SKM-1 treated with dmso at 0.1 percent for 144 hours (cell line): ENCODE measurements around the gene PURA.
A peak's percentile ranks its signal among the peaks of the same experiment; 100 is the strongest.

Experiments
- DNase-seq: peaks from one replicate; lab custom pipeline; 2025; ENCODE audit not compliant: unreplicated experiment; lab: John Stamatoyannopoulos, UW

Gene PURA

DNA sequence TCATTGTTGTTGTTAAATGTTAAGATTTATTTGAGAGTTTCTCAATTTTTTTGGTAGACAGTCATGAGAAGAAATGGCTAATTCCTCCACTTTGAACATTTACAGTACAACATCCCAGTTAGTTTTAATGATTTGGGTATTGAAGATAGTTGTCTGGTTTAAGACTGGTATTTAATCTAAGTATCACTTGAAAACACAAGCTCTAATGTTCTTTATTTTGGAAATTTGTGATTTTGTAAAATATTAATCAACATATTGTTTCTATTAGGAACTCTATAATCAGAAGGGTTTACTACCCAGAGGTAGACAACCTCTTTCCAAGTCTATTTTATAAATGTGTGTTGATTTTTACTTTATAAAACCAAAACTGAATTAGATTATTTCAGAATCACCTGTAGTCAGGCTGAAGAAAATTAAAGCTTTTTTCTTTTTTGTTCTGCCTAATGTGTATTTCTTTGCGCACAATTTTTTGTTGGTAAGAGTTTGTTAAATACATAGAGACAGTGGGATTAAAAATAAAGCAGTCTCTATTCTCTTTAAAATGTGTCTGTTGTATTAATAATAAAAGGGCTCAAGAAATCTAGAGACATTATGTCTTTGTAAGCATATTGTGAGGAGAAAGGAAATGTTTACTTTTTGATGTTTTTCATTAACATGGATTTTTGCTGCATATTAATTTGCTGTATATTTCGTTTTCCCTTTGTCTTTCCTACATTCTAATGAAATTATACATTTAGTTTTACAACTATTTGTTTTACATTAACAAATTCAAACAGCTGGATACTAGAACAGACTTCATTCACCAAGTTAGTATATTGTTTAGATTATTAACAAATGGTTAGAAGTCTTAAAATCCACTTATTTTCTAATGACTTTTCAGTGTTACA is 3.9 kb upstream of the PURA start:
- no peak for DNase-seq

DNA sequence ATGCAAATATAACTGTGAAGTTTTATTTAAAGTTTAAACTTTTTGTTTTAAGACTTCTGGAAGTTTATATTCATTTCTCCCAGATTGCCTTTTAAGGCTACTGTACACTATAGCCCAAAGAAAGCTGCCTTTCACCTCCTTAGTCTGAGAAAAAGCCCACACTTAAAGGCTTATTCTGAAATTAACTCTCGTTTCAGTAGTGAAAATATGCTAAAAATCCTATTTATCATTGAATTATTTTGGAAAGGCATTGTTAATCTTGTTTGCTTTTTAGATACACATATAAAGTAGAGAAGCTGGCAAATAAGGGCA is 3.3 kb upstream of the PURA start:
- no peak for DNase-seq

DNA sequence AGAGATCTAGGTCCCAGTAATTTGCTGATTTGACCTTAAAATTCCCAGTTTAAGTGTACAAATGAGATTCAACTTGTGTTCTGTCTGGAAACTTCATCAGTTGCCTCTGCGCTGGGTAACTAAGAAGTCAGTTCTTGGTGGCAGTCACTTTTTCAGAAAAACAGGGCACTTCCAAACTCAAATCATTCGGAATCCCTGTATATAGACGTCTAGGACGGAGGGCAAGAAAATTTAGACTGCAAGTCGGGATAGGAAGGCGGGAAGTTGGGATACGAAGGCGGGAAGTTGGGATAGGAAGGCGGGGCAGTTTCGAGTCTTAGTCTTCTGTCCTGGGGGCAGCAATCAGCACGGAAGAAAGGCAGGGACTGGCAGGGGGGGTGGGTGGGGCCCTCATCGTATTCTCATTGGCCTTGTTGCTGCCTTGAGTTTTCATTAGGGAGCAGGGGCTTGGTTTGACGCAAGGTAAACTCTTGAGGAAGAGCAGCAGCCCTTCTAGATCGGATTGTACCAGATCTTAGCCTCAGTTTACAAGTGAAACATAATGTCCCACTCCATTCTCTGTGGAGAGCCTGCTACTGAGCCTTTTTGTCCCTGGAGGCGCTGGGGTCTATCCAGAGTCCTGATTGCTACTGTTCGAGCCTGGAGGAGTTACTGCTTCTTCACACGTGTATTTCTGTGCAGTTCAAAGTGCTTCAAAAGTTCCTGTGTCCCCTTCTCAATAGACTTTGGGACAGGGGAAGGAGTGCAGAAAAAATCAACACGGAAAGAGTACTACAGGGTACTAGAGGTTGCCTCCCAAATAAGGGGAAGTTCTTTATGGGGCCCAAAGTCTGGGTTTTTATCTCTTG is 2.7 kb upstream of the PURA start:
- DNase-seq = no peak

- no peak for DNase-seq
These were observed 1.9 kb upstream of the PURA start for GRCh38 chr5:140111859-140112551.

DNA sequence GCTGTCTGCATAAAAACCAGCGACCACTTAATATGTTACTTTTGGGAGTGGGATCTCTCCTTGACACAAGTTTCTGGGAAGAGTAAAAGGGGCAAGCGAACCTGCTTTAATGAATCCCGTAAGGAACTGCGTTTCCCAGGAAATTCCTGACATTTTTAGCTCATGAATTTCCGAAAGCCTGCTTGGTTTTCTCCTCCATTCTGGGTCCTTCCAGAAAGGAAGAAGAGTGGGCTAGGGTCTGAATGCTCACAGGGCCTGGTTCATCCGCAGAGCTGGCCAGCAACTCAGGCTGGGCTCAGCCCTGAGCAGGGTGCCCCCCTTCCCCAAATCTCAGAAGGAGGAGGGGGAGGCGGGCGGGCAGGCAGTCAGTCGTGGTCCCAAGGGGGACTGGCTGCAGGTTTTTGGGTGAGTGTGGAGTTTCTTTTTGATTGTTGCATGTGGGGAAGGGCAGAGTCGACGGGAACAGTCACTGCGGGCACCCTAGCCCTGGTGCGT is 1.2 kb upstream of the PURA start:
- no peak for DNase-seq

GRCh38 chr5:140113180-140113698 is 670 bp upstream of the PURA start:
- no peak for DNase-seq

- DNase-seq = peak; percentile 38
These were observed 654 bp downstream of the PURA start for GRCh38 chr5:140114341-140115185.

DNA sequence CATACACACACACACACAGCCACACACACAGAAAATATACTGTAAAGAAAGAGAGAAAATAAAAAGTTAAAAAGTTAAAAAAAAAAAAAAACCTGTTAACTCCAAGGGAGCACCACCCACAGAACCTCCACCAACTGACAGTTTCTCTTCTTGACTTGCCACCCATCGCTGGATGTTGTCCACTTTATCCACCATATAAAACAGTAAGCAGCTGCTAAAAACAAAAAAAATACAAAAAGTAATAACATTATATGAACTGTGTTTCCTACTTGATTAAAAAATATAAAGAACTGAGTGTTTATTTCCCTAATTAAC is 1.2 kb downstream of the PURA start:
- no peak for DNase-seq

DNA sequence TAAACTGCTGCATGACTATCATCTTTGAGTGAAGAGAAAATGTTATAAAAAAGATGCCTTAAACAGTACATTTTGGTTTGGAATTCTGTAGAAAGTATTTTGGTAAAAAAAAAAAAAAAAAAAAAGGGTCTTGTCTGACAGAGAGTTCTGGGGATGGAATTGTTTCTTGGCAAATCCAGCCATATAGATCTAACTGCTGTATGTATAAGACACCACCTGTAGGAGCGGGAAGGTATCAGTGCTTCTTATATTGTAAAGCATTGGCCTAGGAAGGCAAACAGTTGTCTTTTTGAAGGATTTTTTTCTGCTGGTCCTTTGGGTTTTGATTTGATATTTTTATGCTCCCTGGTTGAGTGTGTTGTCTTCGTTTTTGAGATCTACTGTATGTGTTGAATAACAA is 2.8 kb downstream of the PURA start:
- DNase-seq = no peak

GRCh38 chr5:140117523-140117922 is 3.6 kb downstream of the PURA start:
- DNase-seq = no peak

GRCh38 chr5:140118302-140118936 is 4.5 kb downstream of the PURA start:
- no peak for DNase-seq

DNA sequence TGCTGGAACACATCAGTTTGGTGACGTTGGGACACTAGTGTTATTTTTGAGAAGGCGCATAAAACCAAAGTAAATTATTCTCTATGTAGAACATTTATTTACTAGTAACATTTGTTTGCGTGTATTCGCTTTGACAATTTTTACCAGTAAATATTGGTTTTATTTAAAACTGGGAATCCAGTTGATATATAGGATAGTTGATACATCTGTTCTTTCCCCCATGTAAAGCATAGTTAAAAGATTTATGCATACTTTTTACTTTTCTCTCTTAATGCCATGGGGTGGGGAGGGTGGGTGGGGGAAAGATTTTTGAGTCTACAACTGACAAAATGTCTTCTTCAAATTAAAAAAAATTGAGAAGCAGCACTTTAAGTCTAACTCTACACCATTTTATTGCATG is 11.7 kb downstream of the PURA start, which contains the start of gene IGIP:
Gene IGIP (plus strand): TSS at position 301 of the 400 bp plus-strand sequence. CDS start 2,540 bp downstream, outside the sequence.
- no peak for DNase-seq

- no peak for DNase-seq
These were observed 12.6 kb downstream of the PURA start for GRCh38 chr5:140126315-140127012.

GRCh38 chr5:140128376-140128775 is 14.5 kb downstream of the PURA start:
- DNase-seq = no peak

- no peak for DNase-seq
These were observed 17.2 kb downstream of the PURA start for GRCh38 chr5:140130949-140131733.

GRCh38 chr5:140131967-140132409 is 18.1 kb downstream of the PURA start:
- DNase-seq = peak; percentile 47

GRCh38 chr5:140133514-140134167 is 19.7 kb downstream of the PURA start:
- no peak for DNase-seq
